Esophagus squamous epithelium (tissue), 5 donors: ENCODE measurements around the gene SLC17A6. TPM values are rescaled to one million over a fixed set of nuclear protein-coding genes. Genes with fewer than 3 reads are reported as not detected.

Experiments
- DNase-seq: peaks from one replicate; lab custom pipeline; 2025; lab: John Stamatoyannopoulos, UW
- H3K27ac ChIP-seq, 4 donors: fragments of 200-600 bp; sonication (generic); one replicate each; pipeline ENCODE4 v1.5.1; 2016 to 2019; ENCODE audit warnings: mild to moderate bottlenecking in 1 of 4
- H3K27me3 ChIP-seq, 4 donors: fragments of 200-600 bp; sonication (generic); 1 replicate in 3 of 4; 2 replicates in 1 of 4; pipeline versions ENCODE4 v1.5.1 to v1.6.0; 2017 to 2021; ENCODE audit warnings: antibody characterized with exemption in 1 of 4
- H3K36me3 ChIP-seq, 3 donors: fragments of 200-600 bp; sonication (generic); one replicate each; pipeline ENCODE4 v1.5.1; 2016 to 2019
- H3K4me1 ChIP-seq, 3 donors: fragments of 200-600 bp; sonication (generic); one replicate each; pipeline ENCODE4 v1.5.1; 2017 to 2019
- H3K4me3 ChIP-seq, 4 donors: fragments of 200-600 bp; sonication (generic); 1 replicate in 3 of 4; 2 replicates in 1 of 4; pipeline ENCODE4 v1.5.1; 2016 to 2019; ENCODE audit warnings: mild to moderate bottlenecking in 2 of 4, moderate library complexity in 1 of 4
- H3K9me3 ChIP-seq, 3 donors: fragments of 200-600 bp; sonication (generic); one replicate each; pipeline ENCODE4 v1.5.1; 2016 to 2019
- POLR2A ChIP-seq, 4 donors: fragments of 450-650 bp; IDR thresholded peaks; one replicate each; pipeline ENCODE4 v1.6.1; 2017; ENCODE audit warnings: antibody characterized with exemption in 4 of 4, mild to moderate bottlenecking in 4 of 4, moderate library complexity in 3 of 4
- WGBS, 2 donors: methylation state at CpG; one replicate each; pipeline ENCODE4 v1.1.5; 2018; 5-methylcytosine and 5-hydroxymethylcytosine counted together
- intact Hi-C: fragments of 100-400 bp; cut with DNase I; formaldehyde crosslinking; loops from one replicate; pipeline ENCODE4 v1.15.0; 2022
- total RNA-seq, 4 donors: library from RNA; depleted of rRNA; stranded (reverse); fragments of >200 nt; gene quantifications; one replicate each; pipeline ENCODE4 v1.1.0, GENCODE V29; 2016
- TF ChIP-seq, protein P1 (sequence below), 6 experiments: fragments of 450-650 bp in 4 of 6; fragments of 200-600 bp in 2 of 6; sonication (generic) in 2 of 6; IDR thresholded peaks; one replicate each; pipeline ENCODE4 v1.5.1; 2016 to 2019; ENCODE audit warnings: antibody characterized with exemption in 6 of 6, mild to moderate bottlenecking in 4 of 6, moderate library complexity in 4 of 6
- donor health status: DM: yes; HTN: yes; CAD: no.

SLC17A6 gene
- total RNA-seq, 4 donors from 2014 or later: not detected

GRCh38 chr11:22407921-22408320, 69.7 kb downstream of the SLC17A6 start:
- H3K4me1 ChIP-seq: no peaks in the 10 kb centered on the region
- intact Hi-C loops: no loop called here
- DNase-seq: no peak
- TF ChIP-seq, protein P1, sequence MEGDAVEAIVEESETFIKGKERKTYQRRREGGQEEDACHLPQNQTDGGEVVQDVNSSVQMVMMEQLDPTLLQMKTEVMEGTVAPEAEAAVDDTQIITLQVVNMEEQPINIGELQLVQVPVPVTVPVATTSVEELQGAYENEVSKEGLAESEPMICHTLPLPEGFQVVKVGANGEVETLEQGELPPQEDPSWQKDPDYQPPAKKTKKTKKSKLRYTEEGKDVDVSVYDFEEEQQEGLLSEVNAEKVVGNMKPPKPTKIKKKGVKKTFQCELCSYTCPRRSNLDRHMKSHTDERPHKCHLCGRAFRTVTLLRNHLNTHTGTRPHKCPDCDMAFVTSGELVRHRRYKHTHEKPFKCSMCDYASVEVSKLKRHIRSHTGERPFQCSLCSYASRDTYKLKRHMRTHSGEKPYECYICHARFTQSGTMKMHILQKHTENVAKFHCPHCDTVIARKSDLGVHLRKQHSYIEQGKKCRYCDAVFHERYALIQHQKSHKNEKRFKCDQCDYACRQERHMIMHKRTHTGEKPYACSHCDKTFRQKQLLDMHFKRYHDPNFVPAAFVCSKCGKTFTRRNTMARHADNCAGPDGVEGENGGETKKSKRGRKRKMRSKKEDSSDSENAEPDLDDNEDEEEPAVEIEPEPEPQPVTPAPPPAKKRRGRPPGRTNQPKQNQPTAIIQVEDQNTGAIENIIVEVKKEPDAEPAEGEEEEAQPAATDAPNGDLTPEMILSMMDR (IDR thresholded peaks at IDR 0.05): no peak
- no peak for TF ChIP-seq POLR2A (IDR thresholded peaks at IDR 0.05)
- H3K4me3 ChIP-seq: no peak overlapping the region
- WGBS, 2 donors: 61 to 74% methylated on average over 2 of the region's 2 CpGs
- H3K27me3 ChIP-seq: no peaks in the 10 kb centered on the region
- no peak overlapping the region for H3K27ac ChIP-seq
- no peaks in the 10 kb centered on the region for H3K36me3 ChIP-seq
- no peaks in the 10 kb centered on the region for H3K9me3 ChIP-seq

DNA sequence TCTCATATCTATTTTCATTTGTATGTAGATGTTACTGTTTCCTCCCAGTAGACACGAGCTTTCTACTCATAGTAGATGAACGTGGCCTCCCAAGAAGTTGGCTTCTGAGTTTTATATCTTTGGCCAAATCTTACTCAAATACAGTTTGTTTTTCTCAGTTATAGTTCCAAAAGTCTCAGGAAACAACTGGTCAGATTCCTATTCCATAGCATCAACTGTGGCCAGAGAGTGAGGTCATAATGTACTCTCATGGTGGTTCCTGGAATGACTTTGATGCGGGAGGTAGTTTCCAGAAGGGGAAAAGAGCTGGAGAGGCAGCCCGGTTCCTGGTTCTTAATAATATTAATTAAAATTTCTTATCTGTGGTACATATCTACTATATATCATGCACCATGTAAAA, 77.3 kb downstream of the SLC17A6 start:
- WGBS, 2 donors: 69 to 82% methylated on average over 4 of the region's 4 CpGs
- Histone ChIP-seq H3K9me3 (no peaks in the 10 kb centered on the region), H3K4me3 (no peak overlapping the region), H3K36me3 (no peaks in the 10 kb centered on the region), H3K4me1 (no peaks in the 10 kb centered on the region), H3K27ac (no peak overlapping the region), H3K27me3 (no peaks in the 10 kb centered on the region)
- no peak for TF ChIP-seq POLR2A (IDR thresholded peaks at IDR 0.05)
- TF ChIP-seq, protein P1 (IDR thresholded peaks at IDR 0.05): no peak
- intact Hi-C loops: no loop called here
- no peak for DNase-seq

- H3K4me3 ChIP-seq: no peak overlapping the region
- 25 to 33% methylated on average over 4 of the region's 4 CpGs for WGBS, 2 donors
- no peaks in the 10 kb centered on the region for H3K36me3 ChIP-seq
- H3K27me3 ChIP-seq: no peaks in the 10 kb centered on the region
- no peaks in the 10 kb centered on the region for H3K4me1 ChIP-seq
- H3K9me3 ChIP-seq: no peaks in the 10 kb centered on the region
- no peak for DNase-seq
- H3K27ac ChIP-seq: no peak overlapping the region
- no peak for TF ChIP-seq POLR2A (IDR thresholded peaks at IDR 0.05)
- intact Hi-C loops: no loop called here
Observed at GRCh38 chr11:22416462-22416861, 78.3 kb downstream of the SLC17A6 start.

GRCh38 chr11:22426915-22427314, 88.7 kb downstream of the SLC17A6 start:
- WGBS, 2 donors: 75 to 86% methylated on average over 1 of the region's 1 CpG
- Histone ChIP-seq H3K27me3 (no peaks in the 10 kb centered on the region), H3K9me3 (no peaks in the 10 kb centered on the region), H3K4me3 (no peak overlapping the region), H3K36me3 (no peaks in the 10 kb centered on the region), H3K4me1 (peaks cover 0 to under 1% (median 0%) of the 10 kb centered on the region in 3 donors), H3K27ac (no peak overlapping the region)
- TF ChIP-seq POLR2A (IDR thresholded peaks at IDR 0.05): no peak
- TF ChIP-seq, protein P1 (IDR thresholded peaks at IDR 0.05): peak in 1 of 6 experiments; percentile 25
- no peak for DNase-seq
- intact Hi-C loops: no loop called here

Other genes with a start within 250 kb of the SLC17A6 start
- 1 to 10 TPM in 1 of 4 donors, under 1 TPM in 3; 0.04 to 2.3 (median 0.39) TPM for gene ANO5, start 145.3 kb upstream of the SLC17A6 start, total RNA-seq